GM18505 (cell line): ENCODE measurements around the gene GRM8.
A peak's percentile ranks its signal among the peaks of the same experiment; 100 is the strongest.

Experiments
- ATAC-seq: cut with Tn5 transposase; IDR thresholded peaks from one replicate; pipeline ENCODE4 v1.9.1; 2021; ENCODE audit not compliant: unreplicated experiment
- POLR2A ChIP-seq: IDR thresholded peaks from 4 replicates; pipeline ENCODE4 v1.6.1; 2011; ENCODE audit warnings: borderline replicate concordance; ENCODE audit not compliant: insufficient read depth, insufficient read length; ENCODE audit errors: extremely low read depth

Gene GRM8

GRCh38 chr7:126804604-126805003 is 448.1 kb downstream of the GRM8 start:
- TF ChIP-seq POLR2A: no peak
- ATAC-seq: peak; percentile 55

GRCh38 chr7:126803990-126804389 is 448.8 kb downstream of the GRM8 start:
- no peak for TF ChIP-seq POLR2A
- ATAC-seq: no peak

- no peak for TF ChIP-seq POLR2A
- ATAC-seq: peak; percentile 91
Observed at GRCh38 chr7:126803060-126803665, 449.6 kb downstream of the GRM8 start.

GRCh38 chr7:126801733-126802132 is 451.0 kb downstream of the GRM8 start:
- no peak for ATAC-seq
- TF ChIP-seq POLR2A: no peak

GRCh38 chr7:126799541-126799940 is 453.2 kb downstream of the GRM8 start:
- ATAC-seq: no peak
- TF ChIP-seq POLR2A: no peak

GRCh38 chr7:126792521-126792920 is 460.2 kb downstream of the GRM8 start:
- ATAC-seq: no peak

GRCh38 chr7:126791306-126791705 is 461.4 kb downstream of the GRM8 start:
- TF ChIP-seq POLR2A: no peak
- no peak for ATAC-seq

More at GRCh38 chr7:126792521-126792920, 460.2 kb downstream of the GRM8 start:
- no peak for TF ChIP-seq POLR2A

GRCh38 chr7:126790763-126791162 is 462.0 kb downstream of the GRM8 start:
- no peak for ATAC-seq
- TF ChIP-seq POLR2A: no peak

- ATAC-seq: no peak
- no peak for TF ChIP-seq POLR2A
Observed at GRCh38 chr7:126783613-126784012, 469.1 kb downstream of the GRM8 start.

- no peak for TF ChIP-seq POLR2A
- peak; percentile 90 for ATAC-seq
Observed at GRCh38 chr7:126780993-126781392, 471.7 kb downstream of the GRM8 start.

GRCh38 chr7:126778101-126778500 is 474.6 kb downstream of the GRM8 start:
- TF ChIP-seq POLR2A: no peak
- no peak for ATAC-seq

- TF ChIP-seq POLR2A: no peak
- no peak for ATAC-seq
Observed at GRCh38 chr7:126776498-126776897, 476.2 kb downstream of the GRM8 start.

- no peak for ATAC-seq
- no peak for TF ChIP-seq POLR2A
Observed at GRCh38 chr7:126774077-126774476, 478.7 kb downstream of the GRM8 start.

- no peak for ATAC-seq
- TF ChIP-seq POLR2A: no peak
Observed at GRCh38 chr7:126768836-126769235, 483.9 kb downstream of the GRM8 start.
